ENCODE data around the gene BTRC.
A peak's percentile ranks its signal among the peaks of the same experiment; 100 is the strongest.

BTRC gene

DNA sequence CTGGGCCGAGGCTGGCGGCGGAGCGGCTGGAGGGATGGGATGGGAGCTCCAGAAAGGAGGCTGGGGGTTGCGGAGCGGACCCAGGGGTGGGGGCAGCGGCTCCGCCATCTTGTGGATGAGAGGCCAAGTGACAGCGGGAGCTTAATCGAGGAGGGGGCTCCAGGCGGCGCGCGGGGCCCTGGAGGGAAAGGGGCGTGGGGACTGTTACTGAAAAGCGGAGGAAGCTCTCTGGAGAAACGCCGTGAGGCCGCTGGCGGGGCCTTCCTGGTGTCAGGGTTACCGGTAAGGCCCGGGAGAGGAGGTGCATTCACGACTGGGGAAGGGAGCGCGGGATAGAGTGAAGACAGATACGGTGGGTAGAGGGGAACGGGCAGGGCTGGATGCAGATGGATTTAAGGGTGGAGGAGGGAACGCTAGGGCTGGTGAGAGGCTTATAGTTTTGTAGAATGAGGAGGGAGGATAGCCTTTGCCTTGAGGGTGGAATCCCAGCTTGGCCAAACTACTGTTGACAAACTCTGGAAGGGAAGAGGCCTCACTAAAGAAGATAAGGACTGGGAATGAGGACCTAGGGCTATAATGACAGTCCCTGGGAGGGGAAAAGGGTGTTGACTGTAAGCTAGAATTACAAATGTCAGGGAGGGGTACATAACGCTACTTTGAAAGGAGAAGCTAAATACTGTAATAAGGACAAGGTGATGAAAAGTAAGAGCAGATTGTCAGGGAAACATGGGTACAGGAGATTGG is 535 bp downstream of the BTRC start:
- Histone ChIP-seq H3K36me3 (ENCODE audit: low read depth) (no peaks in the 10 kb centered on the region), H3K9me3 (ENCODE audit: severe bottlenecking) (no peaks in the 10 kb centered on the region), H3K27ac (ENCODE audit: poor library complexity, severe bottlenecking) (peak overlapping the region; percentile 60), H3K4me3 (ENCODE audit: severe bottlenecking) (peak overlapping the region; percentile 79), H3K4me1 (ENCODE audit: insufficient read depth, poor library complexity, severe bottlenecking) (peaks cover 10% of the 10 kb centered on the region), H3K27me3 (ENCODE audit: insufficient read depth, poor library complexity, severe bottlenecking) (no peaks in the 10 kb centered on the region)
- ATAC-seq (ENCODE audit: low read depth) (peak; percentile 29), DNase-seq (ENCODE audit: low spot score) (peak; percentile 63)
- TF ChIP-seq, protein P1, sequence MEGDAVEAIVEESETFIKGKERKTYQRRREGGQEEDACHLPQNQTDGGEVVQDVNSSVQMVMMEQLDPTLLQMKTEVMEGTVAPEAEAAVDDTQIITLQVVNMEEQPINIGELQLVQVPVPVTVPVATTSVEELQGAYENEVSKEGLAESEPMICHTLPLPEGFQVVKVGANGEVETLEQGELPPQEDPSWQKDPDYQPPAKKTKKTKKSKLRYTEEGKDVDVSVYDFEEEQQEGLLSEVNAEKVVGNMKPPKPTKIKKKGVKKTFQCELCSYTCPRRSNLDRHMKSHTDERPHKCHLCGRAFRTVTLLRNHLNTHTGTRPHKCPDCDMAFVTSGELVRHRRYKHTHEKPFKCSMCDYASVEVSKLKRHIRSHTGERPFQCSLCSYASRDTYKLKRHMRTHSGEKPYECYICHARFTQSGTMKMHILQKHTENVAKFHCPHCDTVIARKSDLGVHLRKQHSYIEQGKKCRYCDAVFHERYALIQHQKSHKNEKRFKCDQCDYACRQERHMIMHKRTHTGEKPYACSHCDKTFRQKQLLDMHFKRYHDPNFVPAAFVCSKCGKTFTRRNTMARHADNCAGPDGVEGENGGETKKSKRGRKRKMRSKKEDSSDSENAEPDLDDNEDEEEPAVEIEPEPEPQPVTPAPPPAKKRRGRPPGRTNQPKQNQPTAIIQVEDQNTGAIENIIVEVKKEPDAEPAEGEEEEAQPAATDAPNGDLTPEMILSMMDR (IDR thresholded peaks at IDR 0.05; ENCODE audit: poor library complexity, severe bottlenecking), result no peak

DNA sequence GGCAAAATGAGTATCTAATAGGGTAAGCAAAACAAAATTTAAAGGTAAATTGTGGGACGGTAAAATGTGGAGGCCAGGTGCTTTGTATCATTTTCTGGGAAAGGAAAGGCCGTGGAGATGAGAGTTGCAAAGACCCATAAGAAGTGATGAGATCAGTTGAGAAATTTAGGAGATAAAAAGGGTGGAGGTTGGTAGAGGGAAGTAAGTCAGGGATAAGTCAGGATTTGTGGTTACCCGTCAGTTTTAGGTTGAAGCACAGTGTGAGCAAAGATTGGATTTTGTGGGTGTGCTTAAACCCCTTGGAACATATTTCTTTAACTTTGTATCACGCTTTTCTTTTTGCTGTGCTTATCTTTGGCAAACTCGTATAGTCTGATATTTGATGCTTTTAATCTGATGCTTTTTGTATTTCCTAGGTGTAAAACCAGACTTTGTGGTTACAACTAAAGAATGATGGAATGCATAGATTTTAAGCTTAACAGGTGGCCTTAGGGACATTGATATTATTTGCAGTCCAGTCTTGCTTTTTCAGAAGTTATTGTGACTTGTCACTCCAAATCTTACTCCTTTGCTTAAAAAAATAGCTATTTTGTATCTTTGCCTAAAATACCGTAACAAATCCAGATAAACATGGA is 1.2 kb downstream of the BTRC start:
- no peaks in the 10 kb centered on the region for H3K27me3 ChIP-seq (ENCODE audit: insufficient read depth, poor library complexity, severe bottlenecking)
- H3K27ac ChIP-seq (ENCODE audit: poor library complexity, severe bottlenecking), result peak overlapping the region; percentile 60
- H3K9me3 ChIP-seq (ENCODE audit: severe bottlenecking), result no peaks in the 10 kb centered on the region
- no peak for ATAC-seq (ENCODE audit: low read depth)
- peaks cover 10% of the 10 kb centered on the region for H3K4me1 ChIP-seq (ENCODE audit: insufficient read depth, poor library complexity, severe bottlenecking)
- peak overlapping the region; percentile 79 for H3K4me3 ChIP-seq (ENCODE audit: severe bottlenecking)
- no peaks in the 10 kb centered on the region for H3K36me3 ChIP-seq (ENCODE audit: low read depth)
- DNase-seq (ENCODE audit: low spot score), result no peak
- TF ChIP-seq, protein P1 (IDR thresholded peaks at IDR 0.05; ENCODE audit: poor library complexity, severe bottlenecking), result no peak

DNA sequence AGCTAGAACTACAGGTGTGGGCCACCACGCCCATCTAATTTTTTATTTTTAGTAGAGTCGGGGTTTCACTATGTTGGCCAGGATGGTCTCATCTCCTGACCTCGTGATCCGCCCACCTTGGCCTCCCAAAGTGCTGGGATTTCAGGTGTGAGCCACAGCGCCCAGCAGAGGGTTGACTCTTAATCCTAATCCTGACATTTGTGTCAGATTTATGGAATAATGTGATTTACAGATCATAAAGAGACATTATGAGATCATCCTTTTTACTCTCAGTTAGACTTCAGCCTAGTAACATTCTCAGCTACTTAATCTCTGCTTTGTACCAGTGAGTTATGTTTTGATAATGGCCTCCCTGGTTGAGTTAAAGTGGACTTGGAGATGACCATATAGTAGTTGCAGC is 2.2 kb downstream of the BTRC start:
- H3K4me1 ChIP-seq (ENCODE audit: insufficient read depth, poor library complexity, severe bottlenecking), result peaks cover 10% of the 10 kb centered on the region
- no peak for ATAC-seq (ENCODE audit: low read depth)
- TF ChIP-seq, protein P1 (IDR thresholded peaks at IDR 0.05; ENCODE audit: poor library complexity, severe bottlenecking), result no peak

DNA sequence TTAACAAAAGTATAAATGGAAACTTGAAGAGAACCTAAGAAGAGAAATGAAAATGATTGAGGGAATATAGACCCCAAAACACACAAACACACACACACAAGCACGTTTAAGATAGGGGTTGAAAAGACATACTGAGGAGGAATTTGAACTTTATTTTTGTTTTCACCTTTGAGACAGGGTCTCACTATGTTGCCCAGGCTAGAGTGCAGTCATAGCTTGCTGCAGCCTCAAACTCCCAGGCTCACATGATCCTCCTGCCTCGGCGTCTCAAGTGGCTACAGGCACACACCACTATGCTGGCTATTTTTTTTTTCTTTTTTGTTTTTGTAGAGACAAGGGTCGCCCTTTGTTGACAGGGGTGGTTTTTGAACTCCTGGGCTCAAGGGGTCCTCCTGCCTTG is 4.0 kb downstream of the BTRC start:
- no peak overlapping the region for H3K4me3 ChIP-seq (ENCODE audit: severe bottlenecking)
- DNase-seq (ENCODE audit: low spot score), result no peak
- ATAC-seq (ENCODE audit: low read depth), result no peak
- TF ChIP-seq, protein P1 (IDR thresholded peaks at IDR 0.05; ENCODE audit: poor library complexity, severe bottlenecking), result no peak
- H3K4me1 ChIP-seq (ENCODE audit: insufficient read depth, poor library complexity, severe bottlenecking), result peaks cover 10% of the 10 kb centered on the region
- no peaks in the 10 kb centered on the region for H3K36me3 ChIP-seq (ENCODE audit: low read depth)
- H3K27ac ChIP-seq (ENCODE audit: poor library complexity, severe bottlenecking), result peak overlapping the region; percentile 10
- H3K9me3 ChIP-seq (ENCODE audit: severe bottlenecking), result no peaks in the 10 kb centered on the region
- H3K27me3 ChIP-seq (ENCODE audit: insufficient read depth, poor library complexity, severe bottlenecking), result no peaks in the 10 kb centered on the region

More for the DNA sequence above, 2.2 kb downstream of the BTRC start:
- no peaks in the 10 kb centered on the region for H3K27me3 ChIP-seq (ENCODE audit: insufficient read depth, poor library complexity, severe bottlenecking)
- H3K4me3 ChIP-seq (ENCODE audit: severe bottlenecking), result no peak overlapping the region
- H3K36me3 ChIP-seq (ENCODE audit: low read depth), result no peaks in the 10 kb centered on the region
- H3K9me3 ChIP-seq (ENCODE audit: severe bottlenecking), result no peaks in the 10 kb centered on the region
- no peak overlapping the region for H3K27ac ChIP-seq (ENCODE audit: poor library complexity, severe bottlenecking)
- no peak for DNase-seq (ENCODE audit: low spot score)

Measured in RWPE2 (cell line).